SU-DHL-6 (cell line): Measurements from ENCODE around the gene ARID5A.

Experiments used
- EZH2phosphoT487 ChIP-seq: fragments of 200-600 bp; sonication (generic), shearing (Covaris generic); conservative IDR thresholded peaks from 2 replicates; pipeline ENCODE4 v1.6.1; 2018; ENCODE audit warnings: mild to moderate bottlenecking, antibody characterized with exemption, low read length, moderate library complexity, mixed read lengths
- TF ChIP-seq, protein P1 (sequence below): fragments of 200-600 bp; sonication (generic); IDR thresholded peaks from one replicate; pipeline ENCODE4 v1.5.1; 2017; ENCODE audit warnings: antibody characterized with exemption, mild to moderate bottlenecking, low read length, moderate library complexity; ENCODE audit not compliant: insufficient read depth, poor library complexity, severe bottlenecking

DNA sequence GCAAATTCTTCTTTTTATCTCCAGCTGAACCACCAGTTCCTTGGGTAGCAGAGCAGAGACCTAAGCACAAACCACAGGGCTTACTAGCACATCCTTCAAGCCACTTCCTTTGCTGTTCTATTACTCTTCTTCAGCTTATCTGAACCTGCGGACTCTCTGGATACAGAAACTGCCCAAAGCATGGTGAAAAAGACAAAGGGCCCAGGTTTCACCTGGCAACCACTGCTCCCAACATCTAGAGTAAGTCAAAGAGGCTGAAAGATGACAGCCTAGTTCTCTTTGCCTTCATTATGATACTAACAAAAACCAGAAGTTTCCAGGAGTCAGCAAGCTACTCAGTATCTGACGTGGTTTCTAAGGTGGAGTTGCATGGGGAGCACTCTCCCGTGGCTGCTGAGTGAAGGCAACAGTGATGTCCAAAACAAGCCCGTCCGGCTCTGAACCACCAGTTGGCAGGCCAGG, 58.2 kb downstream of the ARID5A start:
- TF ChIP-seq, protein P1, sequence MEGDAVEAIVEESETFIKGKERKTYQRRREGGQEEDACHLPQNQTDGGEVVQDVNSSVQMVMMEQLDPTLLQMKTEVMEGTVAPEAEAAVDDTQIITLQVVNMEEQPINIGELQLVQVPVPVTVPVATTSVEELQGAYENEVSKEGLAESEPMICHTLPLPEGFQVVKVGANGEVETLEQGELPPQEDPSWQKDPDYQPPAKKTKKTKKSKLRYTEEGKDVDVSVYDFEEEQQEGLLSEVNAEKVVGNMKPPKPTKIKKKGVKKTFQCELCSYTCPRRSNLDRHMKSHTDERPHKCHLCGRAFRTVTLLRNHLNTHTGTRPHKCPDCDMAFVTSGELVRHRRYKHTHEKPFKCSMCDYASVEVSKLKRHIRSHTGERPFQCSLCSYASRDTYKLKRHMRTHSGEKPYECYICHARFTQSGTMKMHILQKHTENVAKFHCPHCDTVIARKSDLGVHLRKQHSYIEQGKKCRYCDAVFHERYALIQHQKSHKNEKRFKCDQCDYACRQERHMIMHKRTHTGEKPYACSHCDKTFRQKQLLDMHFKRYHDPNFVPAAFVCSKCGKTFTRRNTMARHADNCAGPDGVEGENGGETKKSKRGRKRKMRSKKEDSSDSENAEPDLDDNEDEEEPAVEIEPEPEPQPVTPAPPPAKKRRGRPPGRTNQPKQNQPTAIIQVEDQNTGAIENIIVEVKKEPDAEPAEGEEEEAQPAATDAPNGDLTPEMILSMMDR: no peak
- no peak for TF ChIP-seq EZH2phosphoT487
